LNCaP clone FGC (cell line): ENCODE data around the gene FIBCD1.

Source experiments
- DNase-seq: peaks from one replicate; pipeline ENCODE4 v3.0.0-alpha.2; 2011; ENCODE audit warnings: low read depth
- H3K4me3 ChIP-seq: 2 replicates; pipeline ENCODE4 v1.5.1; 2011; ENCODE audit warnings: mild to moderate bottlenecking, low read depth, low read length, control low read depth
- CTCF ChIP-seq: IDR thresholded peaks from 2 replicates; pipeline ENCODE4 v1.5.1; 2012; ENCODE audit warnings: mild to moderate bottlenecking; ENCODE audit not compliant: control insufficient read depth, insufficient read depth; ENCODE audit errors: extremely low read depth

FIBCD1 gene

GRCh38 chr9:130888146-130888885 is 50.7 kb downstream of the FIBCD1 start:
- TF ChIP-seq CTCF = no peak
- H3K4me3 ChIP-seq = no peak overlapping the region
- DNase-seq = no peak

DNA sequence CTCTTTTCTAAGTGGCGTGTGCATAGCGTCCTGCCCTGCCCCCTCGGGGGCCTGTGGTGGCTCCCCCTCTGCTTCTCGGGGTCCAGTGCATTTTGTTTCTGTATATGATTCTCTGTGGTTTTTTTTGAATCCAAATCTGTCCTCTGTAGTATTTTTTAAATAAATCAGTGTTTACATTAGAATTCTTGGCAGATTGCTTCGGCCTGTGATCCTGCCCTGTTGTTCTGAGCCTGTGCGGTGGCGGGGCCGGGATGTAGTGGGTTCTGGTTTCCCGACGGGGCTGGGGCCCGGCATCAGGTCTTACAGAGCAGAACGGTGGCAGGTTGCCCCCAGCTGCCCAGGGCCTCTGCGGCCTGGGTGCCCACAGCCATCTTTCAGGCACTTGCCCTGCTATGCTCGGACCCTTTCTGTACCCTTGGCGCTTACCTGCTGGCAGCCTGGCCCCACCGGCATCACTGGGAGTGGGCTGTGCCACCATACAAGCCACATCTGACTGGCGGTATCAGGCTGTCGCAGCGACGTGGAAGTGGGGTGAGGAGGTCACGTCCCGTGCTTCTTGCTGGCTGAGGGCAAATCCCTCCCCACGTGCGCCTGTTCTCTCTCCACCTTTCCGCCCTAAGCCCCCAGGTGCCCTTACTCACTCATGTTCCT is 51.4 kb downstream of the FIBCD1 start:
- H3K4me3 ChIP-seq = no peak overlapping the region
- no peak for TF ChIP-seq CTCF

GRCh38 chr9:130886981-130887380 is 52.1 kb downstream of the FIBCD1 start:
- no peak overlapping the region for H3K4me3 ChIP-seq
- DNase-seq = no peak
- TF ChIP-seq CTCF = no peak

More for the DNA sequence above, 51.4 kb downstream of the FIBCD1 start:
- DNase-seq = no peak

DNA sequence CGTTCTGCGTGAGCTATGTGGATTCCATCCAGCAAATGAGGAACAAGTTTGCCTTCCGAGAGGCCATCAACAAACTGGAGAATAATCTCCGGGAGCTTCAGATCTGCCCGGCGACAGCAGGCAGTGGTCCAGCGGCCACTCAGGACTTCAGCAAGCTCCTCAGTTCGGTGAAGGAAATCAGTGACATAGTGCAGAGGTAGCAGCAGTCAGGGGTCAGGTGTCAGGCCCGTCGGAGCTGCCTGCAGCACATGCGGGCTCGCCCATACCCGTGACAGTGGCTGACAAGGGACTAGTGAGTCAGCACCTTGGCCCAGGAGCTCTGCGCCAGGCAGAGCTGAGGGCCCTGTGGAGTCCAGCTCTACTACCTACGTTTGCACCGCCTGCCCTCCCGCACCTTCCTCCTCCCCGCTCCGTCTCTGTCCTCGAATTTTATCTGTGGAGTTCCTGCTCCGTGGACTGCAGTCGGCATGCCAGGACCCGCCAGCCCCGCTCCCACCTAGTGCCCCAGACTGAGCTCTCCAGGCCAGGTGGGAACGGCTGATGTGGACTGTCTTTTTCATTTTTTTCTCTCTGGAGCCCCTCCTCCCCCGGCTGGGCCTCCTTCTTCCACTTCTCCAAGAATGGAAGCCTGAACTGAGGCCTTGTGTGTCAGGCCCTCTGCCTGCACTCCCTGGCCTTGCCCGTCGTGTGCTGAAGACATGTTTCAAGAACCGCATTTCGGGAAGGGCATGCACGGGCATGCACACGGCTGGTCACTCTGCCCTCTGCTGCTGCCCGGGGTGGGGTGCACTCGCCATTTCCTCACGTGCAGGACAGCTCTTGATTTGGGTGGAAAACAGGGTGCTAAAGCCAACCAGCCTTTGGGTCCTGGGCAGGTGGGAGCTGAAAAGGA is 53.3 kb downstream of the FIBCD1 start:
- no peak for DNase-seq
- H3K4me3 ChIP-seq = no peak overlapping the region
- TF ChIP-seq CTCF = no peak

- no peak for DNase-seq
- no peak for TF ChIP-seq CTCF
- H3K4me3 ChIP-seq = no peak overlapping the region
Observed at GRCh38 chr9:130884542-130885483, 54.2 kb downstream of the FIBCD1 start.

- no peak for DNase-seq
- H3K4me3 ChIP-seq = no peak overlapping the region
- no peak for TF ChIP-seq CTCF
Observed at GRCh38 chr9:130884111-130884531, 54.9 kb downstream of the FIBCD1 start.
